Neutrophil (primary cell): Measurements from ENCODE around the gene TK2.

Experiments used
- H3K27ac ChIP-seq: fragments of 200-600 bp; sonication (generic); 2 replicates; pipeline ENCODE4 v1.5.1; 2016; ENCODE audit warnings: mild to moderate bottlenecking, moderate library complexity
- H3K27me3 ChIP-seq: fragments of 200-600 bp; sonication (generic); 2 replicates; pipeline ENCODE4 v1.6.0; 2016; ENCODE audit warnings: mild to moderate bottlenecking
- H3K36me3 ChIP-seq: fragments of 200-600 bp; sonication (generic); 2 replicates; pipeline ENCODE4 v1.5.1; 2017
- H3K4me1 ChIP-seq, 2 experiments: fragments of 200-600 bp in 1 of 2; sonication (generic) in 1 of 2; 1 replicate in 1 of 2; 2 replicates in 1 of 2; pipeline versions ENCODE4 v1.5.1 to v1.6.1; 2013 to 2016; ENCODE audit warnings: low read depth in 1 of 2, low read length in 1 of 2, mild to moderate bottlenecking in 1 of 2, moderate library complexity in 1 of 2; ENCODE audit not compliant: control insufficient read depth in 1 of 2, insufficient read depth in 1 of 2
- H3K4me3 ChIP-seq, 2 experiments: fragments of 200-600 bp in 1 of 2; sonication (generic) in 1 of 2; 1 replicate in 1 of 2; 2 replicates in 1 of 2; pipeline ENCODE4 v1.5.1; 2013 to 2016; ENCODE audit warnings: low read depth in 1 of 2, low read length in 1 of 2, mild to moderate bottlenecking in 1 of 2, moderate library complexity in 1 of 2
- H3K9me3 ChIP-seq: fragments of 200-600 bp; sonication (generic); 2 replicates; pipeline ENCODE4 v1.5.1; 2016
- TF ChIP-seq, protein P1 (sequence below): fragments of 200-600 bp; sonication (generic); IDR thresholded peaks from 2 replicates; pipeline ENCODE4 v1.5.1; 2016; ENCODE audit warnings: antibody characterized with exemption

Gene TK2

GRCh38 chr16:66511602-66512271 is 38.2 kb downstream of the TK2 start:
- TF ChIP-seq, protein P1, sequence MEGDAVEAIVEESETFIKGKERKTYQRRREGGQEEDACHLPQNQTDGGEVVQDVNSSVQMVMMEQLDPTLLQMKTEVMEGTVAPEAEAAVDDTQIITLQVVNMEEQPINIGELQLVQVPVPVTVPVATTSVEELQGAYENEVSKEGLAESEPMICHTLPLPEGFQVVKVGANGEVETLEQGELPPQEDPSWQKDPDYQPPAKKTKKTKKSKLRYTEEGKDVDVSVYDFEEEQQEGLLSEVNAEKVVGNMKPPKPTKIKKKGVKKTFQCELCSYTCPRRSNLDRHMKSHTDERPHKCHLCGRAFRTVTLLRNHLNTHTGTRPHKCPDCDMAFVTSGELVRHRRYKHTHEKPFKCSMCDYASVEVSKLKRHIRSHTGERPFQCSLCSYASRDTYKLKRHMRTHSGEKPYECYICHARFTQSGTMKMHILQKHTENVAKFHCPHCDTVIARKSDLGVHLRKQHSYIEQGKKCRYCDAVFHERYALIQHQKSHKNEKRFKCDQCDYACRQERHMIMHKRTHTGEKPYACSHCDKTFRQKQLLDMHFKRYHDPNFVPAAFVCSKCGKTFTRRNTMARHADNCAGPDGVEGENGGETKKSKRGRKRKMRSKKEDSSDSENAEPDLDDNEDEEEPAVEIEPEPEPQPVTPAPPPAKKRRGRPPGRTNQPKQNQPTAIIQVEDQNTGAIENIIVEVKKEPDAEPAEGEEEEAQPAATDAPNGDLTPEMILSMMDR, result no peak
- Histone ChIP-seq H3K36me3 (peaks cover 15% of the 10 kb centered on the region), H3K9me3 (no peaks in the 10 kb centered on the region), H3K4me1 (peaks cover 43 to 54% of the 10 kb centered on the region in 2 experiments), H3K27me3 (no peaks in the 10 kb centered on the region), H3K4me3 (no peak overlapping the region), H3K27ac (peak overlapping the region; percentile 58)

- Histone ChIP-seq H3K27me3 (no peaks in the 10 kb centered on the region), H3K9me3 (no peaks in the 10 kb centered on the region), H3K4me1 (peaks cover 35 to 47% of the 10 kb centered on the region in 2 experiments), H3K27ac (no peak overlapping the region), H3K36me3 (peaks cover 15% of the 10 kb centered on the region), H3K4me3 (no peak overlapping the region)
- TF ChIP-seq, protein P1, result no peak
These were observed 39.0 kb downstream of the TK2 start for GRCh38 chr16:66510711-66511601.

DNA sequence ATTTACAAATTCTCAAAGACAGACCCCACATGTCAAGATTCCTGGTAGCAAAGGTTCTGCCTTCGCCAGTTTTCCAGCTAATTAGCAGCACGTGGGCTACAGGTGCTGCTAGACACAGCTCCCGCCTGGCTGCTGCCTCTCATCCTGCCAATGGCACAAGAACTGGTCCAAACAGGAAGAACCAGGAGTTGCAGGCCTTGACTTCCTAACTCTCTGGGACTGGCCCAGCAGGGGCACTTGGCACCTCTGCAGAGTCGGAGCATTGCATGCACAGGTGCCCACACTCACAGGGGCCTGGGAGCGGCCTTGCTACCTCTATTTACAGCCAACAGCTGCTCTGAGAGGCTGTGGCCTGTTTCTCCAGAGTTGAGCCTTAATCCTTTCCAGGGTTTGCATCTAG is 39.6 kb downstream of the TK2 start:
- H3K36me3 ChIP-seq, result peaks cover 15% of the 10 kb centered on the region
- H3K4me3 ChIP-seq, result no peak overlapping the region
- H3K9me3 ChIP-seq, result no peaks in the 10 kb centered on the region
- H3K27me3 ChIP-seq, result no peaks in the 10 kb centered on the region
- TF ChIP-seq, protein P1, result no peak
- no peak overlapping the region for H3K27ac ChIP-seq
- peaks cover 28 to 40% of the 10 kb centered on the region in 2 experiments for H3K4me1 ChIP-seq

GRCh38 chr16:66509576-66509975 is 40.3 kb downstream of the TK2 start:
- peaks cover 21 to 33% of the 10 kb centered on the region in 2 experiments for H3K4me1 ChIP-seq
- H3K9me3 ChIP-seq, result no peaks in the 10 kb centered on the region
- H3K27me3 ChIP-seq, result no peaks in the 10 kb centered on the region
- TF ChIP-seq, protein P1, result no peak
- no peak overlapping the region for H3K4me3 ChIP-seq
- no peak overlapping the region for H3K27ac ChIP-seq
- H3K36me3 ChIP-seq, result peaks cover 15% of the 10 kb centered on the region

DNA sequence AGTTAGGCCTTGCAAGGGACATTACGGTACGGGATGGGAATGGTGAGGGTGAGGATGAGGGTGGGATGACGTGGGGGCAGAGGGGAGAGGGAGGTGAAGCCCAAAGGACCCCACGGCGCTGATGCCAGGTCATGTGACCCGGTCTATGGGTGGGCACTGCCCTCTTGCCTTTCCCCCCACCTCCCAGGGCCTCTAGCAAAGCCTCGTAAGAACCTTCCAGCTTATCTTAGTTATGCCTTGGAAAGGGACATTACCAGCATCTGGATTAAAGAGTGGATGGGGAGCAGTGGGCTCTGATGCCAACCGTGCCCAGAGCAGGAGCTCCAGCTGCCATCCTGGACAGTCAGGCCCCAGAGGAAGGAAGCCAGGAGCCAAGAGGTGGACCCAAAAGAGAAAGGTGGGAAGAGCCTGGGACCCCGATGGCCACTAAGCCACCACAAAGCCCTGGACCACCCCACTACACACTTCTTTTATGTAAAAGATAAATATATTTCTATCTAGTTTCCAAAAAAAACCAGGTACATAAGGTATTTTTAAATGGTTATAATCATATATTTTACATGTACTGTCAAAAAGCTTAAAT is 40.9 kb downstream of the TK2 start:
- H3K4me1 ChIP-seq, result peaks cover 21 to 29% of the 10 kb centered on the region in 2 experiments

More for the DNA sequence above, 40.9 kb downstream of the TK2 start:
- Histone ChIP-seq H3K36me3 (peaks cover 15% of the 10 kb centered on the region), H3K27ac (no peak overlapping the region), H3K4me3 (no peak overlapping the region), H3K9me3 (no peaks in the 10 kb centered on the region), H3K27me3 (no peaks in the 10 kb centered on the region)
- TF ChIP-seq, protein P1, result no peak
